Natural killer cell (primary cell): ENCODE measurements around the gene STK31. TPM values are rescaled to one million over a fixed set of nuclear protein-coding genes. Genes with fewer than 3 reads are reported as not detected.
A peak's percentile ranks its signal among the peaks of the same experiment; 100 is the strongest.

ENCODE experiments used
- ATAC-seq, 3 donors: fragments of 150-1000 bp in 2 of 3; fragments of 200-7000 bp in 1 of 3; cut with Tn5 transposase; 1 replicate in 1 of 3; 2 replicates in 2 of 3; pipeline ENCODE4 v1.10.0; 2021; ENCODE audit warnings: mild to moderate bottlenecking in 2 of 3, moderate library complexity in 2 of 3
- DNase-seq, 2 donors: peaks; one replicate each; pipeline versions ENCODE4 v3.0.0 to v3.0.0-alpha.2; 2013 to 2021; ENCODE audit warnings: mixed read lengths in 1 of 2
- H3K27ac ChIP-seq: one replicate; pipeline ENCODE4 v1.5.1; 2013; ENCODE audit warnings: mild to moderate bottlenecking, low read length
- H3K27me3 ChIP-seq: one replicate; pipeline ENCODE4 v1.6.1; 2013; ENCODE audit warnings: low read length; ENCODE audit not compliant: control insufficient read depth, insufficient read depth
- H3K36me3 ChIP-seq: one replicate; pipeline ENCODE4 v1.6.1; 2013; ENCODE audit warnings: low read length; ENCODE audit not compliant: control insufficient read depth, insufficient read depth
- H3K4me1 ChIP-seq: one replicate; pipeline ENCODE4 v1.6.1; 2013; ENCODE audit warnings: low read length; ENCODE audit not compliant: control insufficient read depth, insufficient read depth
- H3K4me3 ChIP-seq: one replicate; pipeline ENCODE4 v1.5.1; 2013; ENCODE audit warnings: low read length
- H3K9me3 ChIP-seq: one replicate; pipeline ENCODE4 v1.6.1; 2013; ENCODE audit warnings: low read length; ENCODE audit not compliant: control insufficient read depth, insufficient read depth
- H3K27ac Mint-ChIP-seq, 2 donors: one replicate each; pipeline ENCODE4 v1.8.0; 2022; ENCODE audit warnings: mild to moderate bottlenecking in 2 of 2, mixed read lengths in 2 of 2, moderate library complexity in 1 of 2
- H3K27me3 Mint-ChIP-seq, 2 donors: one replicate each; pipeline ENCODE4 v1.8.0; 2022; ENCODE audit warnings: low read depth in 2 of 2, mixed read lengths in 2 of 2
- H3K36me3 Mint-ChIP-seq: one replicate; pipeline ENCODE4 v1.8.0; 2022; ENCODE audit warnings: mixed read lengths
- H3K4me1 Mint-ChIP-seq, 2 donors: one replicate each; pipeline ENCODE4 v1.8.0; 2022; ENCODE audit warnings: mixed read lengths in 2 of 2
- H3K4me3 Mint-ChIP-seq: one replicate; pipeline ENCODE4 v1.8.0; 2022; ENCODE audit warnings: mild to moderate bottlenecking, moderate library complexity, mixed read lengths
- H3K9me3 Mint-ChIP-seq, 2 donors: one replicate each; pipeline ENCODE4 v1.8.0; 2022; ENCODE audit warnings: mixed read lengths in 2 of 2
- CTCF ChIP-seq: fragments of 200-600 bp; IDR thresholded peaks from one replicate; pipeline ENCODE4 v1.8.0; 2022; ENCODE audit warnings: antibody characterized with exemption
- WGBS: methylation state at CpG from one replicate; pipeline ENCODE4 v1.1.7; 2013; ENCODE audit warnings: missing lambda C conversion rate; ENCODE audit not compliant: insufficient coverage; 5-methylcytosine and 5-hydroxymethylcytosine counted together
- intact Hi-C: fragments of 100-400 bp; cut with micrococcal nuclease; formaldehyde crosslinking; loops from one replicate; pipeline ENCODE4 v1.14.2; 2022
- total RNA-seq, 4 donors: library from RNA; stranded (reverse); fragments of 120-200 nt in 1 of 4; gene quantifications; one replicate each; pipeline versions ENCODE4 v1.2.3 to v1.2.4, GENCODE V29; 2013 to 2022

STK31 gene
- total RNA-seq, 3 donors from 2014 or later (not counting 1 experiment from before 2014, with no cell fraction given) = 0.39 to 1.3 (median 0.94) TPM

- Mint-ChIP-seq H3K9me3 (no peaks in the 10 kb centered on the region), H3K4me1 (no peaks in the 10 kb centered on the region), H3K27me3 (peaks cover 6 to 10% of the 10 kb centered on the region in 2 donors), H3K4me3 (no peak overlapping the region), H3K27ac (no peak overlapping the region), H3K36me3 (no peaks in the 10 kb centered on the region)
- intact Hi-C loops = no loop called here
- no peak for TF ChIP-seq CTCF
- no peaks in the 10 kb centered on the region for H3K36me3 ChIP-seq
- no peak overlapping the region for H3K4me3 ChIP-seq
- no peak for ATAC-seq
- no peaks in the 10 kb centered on the region for H3K4me1 ChIP-seq
- no peak overlapping the region for H3K27ac ChIP-seq
- no peak for DNase-seq
- H3K9me3 ChIP-seq = peaks cover under 1% of the 10 kb centered on the region
- no peaks in the 10 kb centered on the region for H3K27me3 ChIP-seq
Observed at GRCh38 chr7:23664122-23664521, 45.9 kb upstream of the STK31 start.

GRCh38 chr7:23672033-23672432 is 38.0 kb upstream of the STK31 start:
- no peak for DNase-seq
- Mint-ChIP-seq H3K27ac (no peak overlapping the region), H3K27me3 (peaks cover 8 to 39% of the 10 kb centered on the region in 2 donors), H3K36me3 (no peaks in the 10 kb centered on the region), H3K4me1 (no peaks in the 10 kb centered on the region), H3K9me3 (no peaks in the 10 kb centered on the region), H3K4me3 (no peak overlapping the region)
- WGBS = 89% methylated on average over 2 of the region's 3 CpGs
- Histone ChIP-seq H3K27me3 (no peaks in the 10 kb centered on the region), H3K27ac (no peak overlapping the region), H3K4me3 (no peak overlapping the region), H3K9me3 (no peaks in the 10 kb centered on the region), H3K4me1 (no peaks in the 10 kb centered on the region), H3K36me3 (no peaks in the 10 kb centered on the region)
- intact Hi-C loops = no loop called here
- no peak for TF ChIP-seq CTCF
- ATAC-seq = no peak

- no peaks in the 10 kb centered on the region for H3K9me3 ChIP-seq
- under 1% methylated on average over 52 of the region's 53 CpGs for WGBS
- Mint-ChIP-seq H3K4me3 (peak within 1 kb of the TSS; percentile 93), H3K27me3 (peaks cover 0 to 16% of the 10 kb centered on the region in 2 donors), H3K4me1 (peaks cover 8% of the 10 kb centered on the region in 2 donors), H3K36me3 (no peaks in the 10 kb centered on the region), H3K27ac (peak within 1 kb of the TSS; percentile 58 to 59), H3K9me3 (no peaks in the 10 kb centered on the region)
- no peaks in the 10 kb centered on the region for H3K36me3 ChIP-seq
- peak; percentile 69 to 89 for DNase-seq
- ATAC-seq = peak; percentile 98 to 99 (median 98)
- peak within 1 kb of the TSS; percentile 77 for H3K4me3 ChIP-seq
- peaks cover 12% of the 10 kb centered on the region for H3K4me1 ChIP-seq
- peak; percentile 76 for TF ChIP-seq CTCF
- H3K27ac ChIP-seq = peak within 1 kb of the TSS; percentile 49
- intact Hi-C loops = no loop called here
- no peaks in the 10 kb centered on the region for H3K27me3 ChIP-seq
Observed at GRCh38 chr7:23679898-23680413, 30.1 kb upstream of the STK31 start, which contains the start of gene FAM221A. Gene FAM221A, plus strand, starts transcription at chr7:23680199. Its CDS starts 20 bp downstream, at chr7:23680219.
